Keratinocyte (primary cell): ENCODE measurements around the gene SNX8. TPM values are rescaled to one million over a fixed set of nuclear protein-coding genes. Genes with fewer than 3 reads are reported as not detected.

Experiments
- DNase-seq: peaks from one replicate; pipeline ENCODE4 v3.0.0-alpha.2; 2011; ENCODE audit warnings: low read depth, missing footprints, low spot score
- FAIRE-seq: peaks from 2 replicates; lab custom pipeline; 2011; peaks lifted over from hg19 to GRCh38; lab: Jason Lieb, UNC
- H2AFZ ChIP-seq: 2 replicates; pipeline ENCODE4 v1.6.0; 2012; ENCODE audit warnings: low read length, control low read depth, inconsistent platforms; ENCODE audit not compliant: control insufficient read depth
- H3K27ac ChIP-seq: 2 replicates; pipeline ENCODE4 v1.5.1; 2011; ENCODE audit warnings: low read length; ENCODE audit not compliant: control insufficient read depth, insufficient read depth
- H3K27me3 ChIP-seq: 3 replicates; pipeline ENCODE4 v1.6.0; 2011; ENCODE audit warnings: low read length; ENCODE audit not compliant: control insufficient read depth, insufficient read depth; ENCODE audit errors: extremely low read depth
- H3K36me3 ChIP-seq, 2 experiments: 2 replicates in 1 of 2; 3 replicates in 1 of 2; pipeline ENCODE4 v1.5.1; 2011; ENCODE audit warnings: low read length in 2 of 2, mild to moderate bottlenecking in 1 of 2; ENCODE audit not compliant: control insufficient read depth in 2 of 2, insufficient read depth in 2 of 2; ENCODE audit errors: extremely low read depth in 1 of 2
- H3K4me1 ChIP-seq: 3 replicates; pipeline ENCODE4 v1.5.1; 2011; ENCODE audit warnings: low read length; ENCODE audit not compliant: control insufficient read depth, insufficient read depth; ENCODE audit errors: extremely low read depth
- H3K4me2 ChIP-seq: 3 replicates; pipeline ENCODE4 v1.6.0; 2011; ENCODE audit warnings: low read depth, low read length; ENCODE audit not compliant: control insufficient read depth, insufficient read depth; ENCODE audit errors: extremely low read depth
- H3K4me3 ChIP-seq, 3 experiments: fragments of 200-600 bp in 1 of 3; sonication (generic) in 1 of 3; 2 replicates in 2 of 3; 3 replicates in 1 of 3; pipeline ENCODE4 v1.5.1; 2011 to 2016; ENCODE audit warnings: low read length in 3 of 3, mild to moderate bottlenecking in 3 of 3, control low read depth in 2 of 3, inconsistent platforms in 1 of 3, low read depth in 1 of 3, mixed read lengths in 1 of 3, mixed run types in 1 of 3, moderate library complexity in 1 of 3; ENCODE audit not compliant: control insufficient read depth in 2 of 3, insufficient read depth in 2 of 3; ENCODE audit errors: extremely low read depth in 1 of 3
- H3K79me2 ChIP-seq: 2 replicates; pipeline ENCODE4 v1.6.0; 2012; ENCODE audit warnings: low read length; ENCODE audit not compliant: control insufficient read depth, insufficient read depth
- H3K9ac ChIP-seq: 3 replicates; pipeline ENCODE4 v1.6.0; 2011; ENCODE audit warnings: low read length; ENCODE audit not compliant: control insufficient read depth, insufficient read depth; ENCODE audit errors: extremely low read depth
- H3K9me1 ChIP-seq: 3 replicates; pipeline ENCODE4 v1.6.0; 2011; ENCODE audit warnings: low read length; ENCODE audit not compliant: control insufficient read depth, insufficient read depth; ENCODE audit errors: extremely low read depth
- H3K9me3 ChIP-seq: 2 replicates; pipeline ENCODE4 v1.5.1; 2012; ENCODE audit warnings: low read depth, low read length; ENCODE audit not compliant: control insufficient read depth
- H4K20me1 ChIP-seq: 3 replicates; pipeline ENCODE4 v1.6.0; 2011; ENCODE audit warnings: low read length; ENCODE audit not compliant: control insufficient read depth, insufficient read depth; ENCODE audit errors: extremely low read depth
- CTCF ChIP-seq, 3 experiments: IDR thresholded peaks in 1 of 3; conservative IDR thresholded peaks in 1 of 3; optimal IDR thresholded peaks in 1 of 3; 2 replicates in 2 of 3; 3 replicates in 1 of 3; pipeline versions ENCODE3 to v1.5.1; 2011; ENCODE audit warnings: low read length in 3 of 3, mild to moderate bottlenecking in 3 of 3, moderate library complexity in 2 of 3, control low read depth in 1 of 3, inconsistent platforms in 1 of 3; ENCODE audit not compliant: insufficient read depth in 2 of 3; ENCODE audit errors: extremely low read depth in 1 of 3
- EZH2 ChIP-seq: IDR thresholded peaks from one replicate; pipeline ENCODE4 v1.6.1; 2012; ENCODE audit warnings: inconsistent platforms, mild to moderate bottlenecking, low read length, moderate library complexity
- dilution Hi-C: fragments of 300-500 bp; cut with MboI; formaldehyde crosslinking; loops from one replicate; pipeline ENCODE4 v1.7.0; 2020; ENCODE audit warnings: low sequenced_read_pairs; ENCODE audit not compliant: extremely low pct_ligation_motif_present
- polyA plus RNA-seq, 5 experiments: library from polyadenylated mRNA; depleted of rRNA in 3 of 5; stranded (reverse) in 3 of 5; stranded (forward) in 1 of 5; unstranded in 1 of 5; fragments of >200 nt; gene quantifications; 1 replicate in 1 of 5; 2 replicates in 3 of 5; 3 replicates in 1 of 5; pipeline versions ENCODE4 v1.2.1 to v1.2.3, GENCODE V29; 2011 to 2012; ENCODE audit warnings: missing spikeins in 2 of 5, low read depth in 1 of 5, low replicate concordance in 1 of 5

Gene SNX8
- polyA plus RNA-seq, 1 donor (not counting 4 experiments of a cell fraction or from before 2014, with no cell fraction given) = 24.2 TPM

GRCh38 chr7:2244404-2244995 lies 69.7 kb downstream of the SNX8 start:
- Histone ChIP-seq H3K9ac (no peak overlapping the region), H3K4me3 (no peak overlapping the region), H3K9me3 (no peaks in the 10 kb centered on the region), H3K36me3 (peaks cover 3 to 12% of the 10 kb centered on the region in 2 experiments), H3K27me3 (no peaks in the 10 kb centered on the region), H3K4me1 (peaks cover 22% of the 10 kb centered on the region), H4K20me1 (no peaks in the 10 kb centered on the region), H3K4me2 (no peak overlapping the region), H3K27ac (no peak overlapping the region), H3K79me2 (peaks cover 30% of the 10 kb centered on the region), H2AFZ (no peak overlapping the region), H3K9me1 (peaks cover 2% of the 10 kb centered on the region)
- TF ChIP-seq EZH2 (no peak), CTCF (optimal IDR thresholded peaks at IDR 0.05 in 1 of 3, IDR thresholded peaks at IDR 0.05 in 1 of 3, conservative IDR thresholded peaks at IDR 0.05 in 1 of 3; ENCODE audit: extremely low read depth in 1 of 3, insufficient read depth in 2 of 3, low read length in 3 of 3) (no peak)
- dilution Hi-C loops = no loop called here
- DNase-seq (no peak), FAIRE-seq (no peak)

GRCh38 chr7:2243458-2243857 lies 70.8 kb downstream of the SNX8 start:
- Histone ChIP-seq H3K9ac (no peak overlapping the region), H3K4me3 (no peak overlapping the region), H4K20me1 (no peaks in the 10 kb centered on the region), H3K79me2 (peaks cover 34% of the 10 kb centered on the region), H3K4me1 (peaks cover 12% of the 10 kb centered on the region), H3K27ac (no peak overlapping the region), H3K9me3 (no peaks in the 10 kb centered on the region), H3K9me1 (peaks cover 2% of the 10 kb centered on the region), H3K27me3 (no peaks in the 10 kb centered on the region), H2AFZ (no peak overlapping the region), H3K36me3 (peaks cover 7 to 17% of the 10 kb centered on the region in 2 experiments), H3K4me2 (no peak overlapping the region)
- TF ChIP-seq CTCF (optimal IDR thresholded peaks at IDR 0.05 in 1 of 3, IDR thresholded peaks at IDR 0.05 in 1 of 3, conservative IDR thresholded peaks at IDR 0.05 in 1 of 3; ENCODE audit: extremely low read depth in 1 of 3, insufficient read depth in 2 of 3, low read length in 3 of 3) = no peak
- no peak for TF ChIP-seq EZH2
- DNase-seq (no peak), FAIRE-seq (no peak)
- dilution Hi-C loops = no loop called here
